ENCODE results near the gene ATP6V0A1.
"Not testable (repeated sequence)": the region's sequence is repeated elsewhere in the genome, so short reads cannot be mapped to it uniquely, and the experiment has no call there.

ATP6V0A1 gene

DNA sequence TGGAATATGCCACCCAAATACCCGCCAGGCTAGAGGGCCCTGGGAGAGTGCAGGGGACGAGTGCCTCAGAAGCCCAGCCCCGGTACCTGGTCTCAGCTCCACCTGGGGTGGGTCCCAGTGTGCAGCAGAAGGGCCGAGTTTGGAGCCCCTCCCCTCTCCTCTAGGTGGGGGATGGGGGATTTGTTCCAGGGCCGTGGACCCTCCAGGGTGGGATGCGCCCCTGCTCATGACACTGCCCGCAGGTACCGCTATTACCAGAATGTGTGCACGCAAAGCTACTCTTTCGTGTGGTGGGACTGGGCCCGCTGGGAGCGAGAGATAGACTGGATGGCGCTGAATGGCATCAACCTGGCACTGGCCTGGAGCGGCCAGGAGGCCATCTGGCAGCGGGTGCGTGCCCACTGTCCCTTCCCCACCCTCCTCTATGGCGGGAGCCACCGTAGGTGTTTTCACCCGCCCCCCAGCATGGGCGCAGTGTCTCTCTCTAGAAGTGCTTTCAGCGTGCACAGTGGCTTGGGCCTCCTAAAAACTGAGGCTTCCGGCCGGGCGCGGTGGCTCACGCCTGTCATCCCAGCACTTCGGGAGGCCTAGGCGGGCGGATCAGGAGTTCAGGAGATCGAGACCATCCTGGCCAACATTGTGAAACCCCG is 78.6 kb downstream of the ATP6V0A1 start:
- no peak for DNase-seq (ENCODE audit: low read depth in 1 of 2, low spot score in 1 of 2)
- peak overlapping the region; percentile 71 for H3K27ac ChIP-seq (replicated peaks)

DNA sequence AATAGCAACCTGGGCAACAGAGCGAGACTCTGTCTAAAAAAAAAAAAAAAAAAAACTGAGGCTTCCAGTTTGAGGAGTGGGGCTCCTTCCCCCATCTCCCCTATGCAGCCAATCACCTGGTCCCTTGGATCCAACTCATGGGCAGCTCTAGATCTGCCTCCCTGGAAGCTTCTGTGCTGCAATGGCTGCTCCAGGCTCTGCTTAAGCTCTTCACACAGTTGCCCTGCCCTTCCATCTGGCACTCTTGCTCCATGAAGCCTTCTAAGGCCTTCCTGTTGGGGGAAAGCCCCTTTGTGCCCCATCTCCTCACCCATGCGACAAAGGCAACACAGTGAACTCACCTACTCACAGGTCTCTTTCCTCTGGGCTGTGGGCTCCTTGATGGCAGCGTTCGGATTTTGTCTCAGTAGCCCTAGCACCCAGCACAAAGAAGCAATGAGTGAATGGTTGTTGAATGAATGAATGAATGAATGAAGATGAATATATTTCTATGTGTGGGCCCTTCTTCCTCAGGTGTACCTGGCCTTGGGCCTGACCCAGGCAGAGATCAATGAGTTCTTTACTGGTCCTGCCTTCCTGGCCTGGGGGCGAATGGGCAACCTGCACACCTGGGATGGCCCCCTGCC is 79.3 kb downstream of the ATP6V0A1 start:
- Histone ChIP-seq H3K27me3 (ENCODE audit: insufficient read depth, poor library complexity, severe bottlenecking) (no peaks in the 10 kb centered on the region), H3K4me3 (replicated peaks; ENCODE audit: insufficient read depth, low read length) (no peak overlapping the region), H3K27ac (replicated peaks) (no peak overlapping the region)
- no peak for TF ChIP-seq SPI1 (IDR thresholded peaks at IDR 0.05; ENCODE audit: borderline replicate concordance, low read depth)
- TF ChIP-seq, protein P1, sequence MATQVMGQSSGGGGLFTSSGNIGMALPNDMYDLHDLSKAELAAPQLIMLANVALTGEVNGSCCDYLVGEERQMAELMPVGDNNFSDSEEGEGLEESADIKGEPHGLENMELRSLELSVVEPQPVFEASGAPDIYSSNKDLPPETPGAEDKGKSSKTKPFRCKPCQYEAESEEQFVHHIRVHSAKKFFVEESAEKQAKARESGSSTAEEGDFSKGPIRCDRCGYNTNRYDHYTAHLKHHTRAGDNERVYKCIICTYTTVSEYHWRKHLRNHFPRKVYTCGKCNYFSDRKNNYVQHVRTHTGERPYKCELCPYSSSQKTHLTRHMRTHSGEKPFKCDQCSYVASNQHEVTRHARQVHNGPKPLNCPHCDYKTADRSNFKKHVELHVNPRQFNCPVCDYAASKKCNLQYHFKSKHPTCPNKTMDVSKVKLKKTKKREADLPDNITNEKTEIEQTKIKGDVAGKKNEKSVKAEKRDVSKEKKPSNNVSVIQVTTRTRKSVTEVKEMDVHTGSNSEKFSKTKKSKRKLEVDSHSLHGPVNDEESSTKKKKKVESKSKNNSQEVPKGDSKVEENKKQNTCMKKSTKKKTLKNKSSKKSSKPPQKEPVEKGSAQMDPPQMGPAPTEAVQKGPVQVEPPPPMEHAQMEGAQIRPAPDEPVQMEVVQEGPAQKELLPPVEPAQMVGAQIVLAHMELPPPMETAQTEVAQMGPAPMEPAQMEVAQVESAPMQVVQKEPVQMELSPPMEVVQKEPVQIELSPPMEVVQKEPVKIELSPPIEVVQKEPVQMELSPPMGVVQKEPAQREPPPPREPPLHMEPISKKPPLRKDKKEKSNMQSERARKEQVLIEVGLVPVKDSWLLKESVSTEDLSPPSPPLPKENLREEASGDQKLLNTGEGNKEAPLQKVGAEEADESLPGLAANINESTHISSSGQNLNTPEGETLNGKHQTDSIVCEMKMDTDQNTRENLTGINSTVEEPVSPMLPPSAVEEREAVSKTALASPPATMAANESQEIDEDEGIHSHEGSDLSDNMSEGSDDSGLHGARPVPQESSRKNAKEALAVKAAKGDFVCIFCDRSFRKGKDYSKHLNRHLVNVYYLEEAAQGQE (IDR thresholded peaks at IDR 0.05; ENCODE audit: insufficient replicate concordance, low read depth): no peak
- no peak for TF ChIP-seq GABPA (IDR thresholded peaks at IDR 0.05; ENCODE audit: low read depth)
- TF ChIP-seq, protein P2, sequence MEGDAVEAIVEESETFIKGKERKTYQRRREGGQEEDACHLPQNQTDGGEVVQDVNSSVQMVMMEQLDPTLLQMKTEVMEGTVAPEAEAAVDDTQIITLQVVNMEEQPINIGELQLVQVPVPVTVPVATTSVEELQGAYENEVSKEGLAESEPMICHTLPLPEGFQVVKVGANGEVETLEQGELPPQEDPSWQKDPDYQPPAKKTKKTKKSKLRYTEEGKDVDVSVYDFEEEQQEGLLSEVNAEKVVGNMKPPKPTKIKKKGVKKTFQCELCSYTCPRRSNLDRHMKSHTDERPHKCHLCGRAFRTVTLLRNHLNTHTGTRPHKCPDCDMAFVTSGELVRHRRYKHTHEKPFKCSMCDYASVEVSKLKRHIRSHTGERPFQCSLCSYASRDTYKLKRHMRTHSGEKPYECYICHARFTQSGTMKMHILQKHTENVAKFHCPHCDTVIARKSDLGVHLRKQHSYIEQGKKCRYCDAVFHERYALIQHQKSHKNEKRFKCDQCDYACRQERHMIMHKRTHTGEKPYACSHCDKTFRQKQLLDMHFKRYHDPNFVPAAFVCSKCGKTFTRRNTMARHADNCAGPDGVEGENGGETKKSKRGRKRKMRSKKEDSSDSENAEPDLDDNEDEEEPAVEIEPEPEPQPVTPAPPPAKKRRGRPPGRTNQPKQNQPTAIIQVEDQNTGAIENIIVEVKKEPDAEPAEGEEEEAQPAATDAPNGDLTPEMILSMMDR (IDR thresholded peaks at IDR 0.05; ENCODE audit: insufficient read depth, low read length): no peak
- TF ChIP-seq POLR2AphosphoS5 (IDR thresholded peaks at IDR 0.05; ENCODE audit: low read depth): no peak
- no peak for DNase-seq (ENCODE audit: low read depth in 1 of 2, low spot score in 1 of 2)

More for the DNA sequence above, 78.6 kb downstream of the ATP6V0A1 start:
- no peak for TF ChIP-seq GABPA (IDR thresholded peaks at IDR 0.05; ENCODE audit: low read depth)
- TF ChIP-seq SPI1 (IDR thresholded peaks at IDR 0.05; ENCODE audit: borderline replicate concordance, low read depth): no peak
- TF ChIP-seq, protein P2 (IDR thresholded peaks at IDR 0.05; ENCODE audit: insufficient read depth, low read length): no peak
- TF ChIP-seq, protein P1 (IDR thresholded peaks at IDR 0.05; ENCODE audit: insufficient replicate concordance, low read depth): no peak
- TF ChIP-seq POLR2AphosphoS5 (IDR thresholded peaks at IDR 0.05; ENCODE audit: low read depth): no peak
- Histone ChIP-seq H3K27me3 (ENCODE audit: insufficient read depth, poor library complexity, severe bottlenecking) (no peaks in the 10 kb centered on the region), H3K4me3 (replicated peaks; ENCODE audit: insufficient read depth, low read length) (peak overlapping the region; percentile 74)

DNA sequence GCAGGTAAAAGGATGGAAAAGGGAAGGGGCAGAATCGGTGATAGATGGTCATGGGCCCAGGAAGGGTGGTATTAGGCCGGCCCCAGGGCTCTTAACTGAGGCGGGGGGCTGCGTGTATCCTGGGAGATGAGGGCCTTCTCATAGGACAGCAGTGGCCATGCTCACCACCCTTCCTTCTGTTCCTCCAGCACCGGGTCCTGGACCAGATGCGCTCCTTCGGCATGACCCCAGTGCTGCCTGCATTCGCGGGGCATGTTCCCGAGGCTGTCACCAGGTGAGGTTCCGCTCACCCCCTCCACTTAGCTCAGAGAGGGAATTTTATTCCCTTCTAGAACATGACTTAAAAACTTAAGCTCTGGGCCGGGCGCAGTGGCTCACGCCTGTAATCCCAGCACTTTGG is 79.8 kb downstream of the ATP6V0A1 start:
- Histone ChIP-seq H3K27me3 (ENCODE audit: insufficient read depth, poor library complexity, severe bottlenecking) (no peaks in the 10 kb centered on the region), H3K4me3 (replicated peaks; ENCODE audit: insufficient read depth, low read length) (no peak overlapping the region), H3K27ac (replicated peaks) (no peak overlapping the region)
- TF ChIP-seq SPI1 (IDR thresholded peaks at IDR 0.05; ENCODE audit: borderline replicate concordance, low read depth) (no peak), GABPA (IDR thresholded peaks at IDR 0.05; ENCODE audit: low read depth) (no peak), POLR2AphosphoS5 (IDR thresholded peaks at IDR 0.05; ENCODE audit: low read depth) (no peak)
- TF ChIP-seq, protein P2 (IDR thresholded peaks at IDR 0.05; ENCODE audit: insufficient read depth, low read length): no peak
- TF ChIP-seq, protein P1 (IDR thresholded peaks at IDR 0.05; ENCODE audit: insufficient replicate concordance, low read depth): no peak
- no peak for DNase-seq (ENCODE audit: low read depth in 1 of 2, low spot score in 1 of 2)

DNA sequence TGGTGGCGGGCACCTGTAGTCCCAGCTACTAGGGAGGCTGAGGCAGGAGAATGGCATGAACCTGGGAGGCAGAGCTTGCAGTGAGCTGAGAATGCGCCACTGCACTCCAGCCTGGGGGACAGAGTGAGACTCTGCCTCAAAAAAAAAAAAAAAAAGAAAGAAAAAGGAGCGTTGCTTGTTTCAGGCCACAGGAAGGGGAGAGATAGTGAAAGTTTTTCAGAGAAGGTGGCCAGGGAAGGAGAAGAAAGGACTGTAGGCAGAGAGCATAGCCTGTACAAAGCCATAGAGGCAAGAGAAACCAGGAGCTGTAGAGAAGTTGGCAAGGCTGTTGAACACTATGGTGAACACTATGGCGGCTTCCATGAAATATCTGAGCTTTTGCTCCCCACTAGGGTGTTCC is 81.9 kb downstream of the ATP6V0A1 start:
- H3K27me3 ChIP-seq (ENCODE audit: insufficient read depth, poor library complexity, severe bottlenecking); DNase-seq (ENCODE audit: low read depth in 1 of 2, low spot score in 1 of 2); H3K4me3 ChIP-seq (replicated peaks; ENCODE audit: insufficient read depth, low read length); H3K27ac ChIP-seq (replicated peaks): not testable (repeated sequence)
